ENCODE measurements around the gene AK4. TPM values are rescaled to one million over a fixed set of nuclear protein-coding genes. Genes with fewer than 3 reads are reported as not detected.

AK4 gene
- total RNA-seq, 1 experiment from 2014 or later = 17.6 TPM

- H3F3A ChIP-seq (ENCODE audit: insufficient read depth, low read depth) = peaks cover 18% of the 10 kb centered on the region
- H3K27ac ChIP-seq = no peak overlapping the region
- H3K36me3 ChIP-seq (ENCODE audit: low read depth) = no peaks in the 10 kb centered on the region
- ChIA-PET POLR2A (ENCODE audit: unreplicated experiment) (interaction anchor here (0.6 to 0.7 kb wide), 3 partner anchors 74 to 947 kb away, joined by 3 to 7 read pairs (median 3); no protein-coding TSS in a partner anchor), CTCF (no interaction called here)
- DNase-seq = peak in 1 of 2 experiments; percentile 57
- no peaks in the 10 kb centered on the region for H3K9me2 ChIP-seq (ENCODE audit: insufficient read depth)
- no peaks in the 10 kb centered on the region for H3K79me2 ChIP-seq (ENCODE audit: low read depth)
- intact Hi-C loops (cut with micrococcal nuclease; ENCODE audit: unreplicated experiment) = no loop called here
- H3K4me3 ChIP-seq = no peak overlapping the region
- no peak overlapping the region for H2AFZ ChIP-seq
- no peak for TF ChIP-seq EZH2 (IDR thresholded peaks at IDR 0.05; ENCODE audit: low read depth)
- no peak for TF ChIP-seq CTCF (conservative IDR thresholded peaks at IDR 0.05)
- no peaks in the 10 kb centered on the region for H3K9me3 ChIP-seq (ENCODE audit: insufficient read depth, low read depth)
- peaks cover 30% of the 10 kb centered on the region for H3K4me1 ChIP-seq (replicated peaks; ENCODE audit: insufficient read depth)
- no peaks in the 10 kb centered on the region for H3K27me3 ChIP-seq (ENCODE audit: insufficient read depth, low read depth)
- no TSS peak for BruUV-seq (replicated peaks)
- no peak overlapping the region for H3K4me2 ChIP-seq
- H4K20me1 ChIP-seq (ENCODE audit: insufficient read depth) = no peaks in the 10 kb centered on the region
Measured at GRCh38 chr1:65250826-65251225, 102.8 kb downstream of the AK4 start.

- H3K27ac ChIP-seq = no peak overlapping the region
- intact Hi-C loops (cut with micrococcal nuclease; ENCODE audit: unreplicated experiment) = loop anchor here (1.0 to 2.0 kb wide), 2 partner anchors 55 to 166 kb away; partner anchors contain the start of genes DNAJC6, LEPR and LEPROT
- no peaks in the 10 kb centered on the region for H3K9me3 ChIP-seq (ENCODE audit: insufficient read depth, low read depth)
- DNase-seq = no peak
- H3K27me3 ChIP-seq (ENCODE audit: insufficient read depth, low read depth) = no peaks in the 10 kb centered on the region
- H4K20me1 ChIP-seq (ENCODE audit: insufficient read depth) = no peaks in the 10 kb centered on the region
- peak overlapping the region; percentile 85 for H2AFZ ChIP-seq
- CTCF ChIA-PET = interaction anchor here (0.7 kb wide), 2 partner anchors 213 to 1857 kb away, joined by 3 to 4 read pairs; no protein-coding TSS in a partner anchor
- H3K36me3 ChIP-seq (ENCODE audit: low read depth) = no peaks in the 10 kb centered on the region
- H3K4me3 ChIP-seq = peak overlapping the region; percentile 70
- H3K4me2 ChIP-seq = peak overlapping the region; percentile 69
- POLR2A ChIA-PET (ENCODE audit: unreplicated experiment) = interaction anchor here (0.5 to 1.1 kb wide), 6 partner anchors 14 to 1407 kb away, joined by 3 to 11 read pairs (median 4); partner anchors contain the start of genes DNAJC6, LEPR and LEPROT
- H3F3A ChIP-seq (ENCODE audit: insufficient read depth, low read depth) = peaks cover 6% of the 10 kb centered on the region; the same call in 1 of the 2 replicates
- H3K9me2 ChIP-seq (ENCODE audit: insufficient read depth) = no peaks in the 10 kb centered on the region
- BruUV-seq (replicated peaks) = no TSS peak
- peaks cover 11% of the 10 kb centered on the region; the same call in 1 of the 2 replicates for H3K4me1 ChIP-seq (replicated peaks; ENCODE audit: insufficient read depth)
- no peaks in the 10 kb centered on the region for H3K79me2 ChIP-seq (ENCODE audit: low read depth)
- TF ChIP-seq EZH2 (IDR thresholded peaks at IDR 0.05; ENCODE audit: low read depth) = no peak
- no peak for TF ChIP-seq CTCF (conservative IDR thresholded peaks at IDR 0.05)
Measured at GRCh38 chr1:65253800-65254319, 105.9 kb downstream of the AK4 start.

GRCh38 chr1:65254320-65255034 is 106.5 kb downstream of the AK4 start:
- no TSS peak for BruUV-seq (replicated peaks)
- peaks cover 6% of the 10 kb centered on the region; the same call in 1 of the 2 replicates for H3F3A ChIP-seq (ENCODE audit: insufficient read depth, low read depth)
- peaks cover 11% of the 10 kb centered on the region; the same call in 1 of the 2 replicates for H3K4me1 ChIP-seq (replicated peaks; ENCODE audit: insufficient read depth)
- H2AFZ ChIP-seq = peak overlapping the region; percentile 89
- peak overlapping the region; percentile 91 for H3K4me2 ChIP-seq
- 0 out of 2 replicates have a peak overlapping the region, but pooled peaks have one; percentile 10 for H3K27ac ChIP-seq
- peak overlapping the region; percentile 70 for H3K4me3 ChIP-seq
- no peaks in the 10 kb centered on the region for H3K27me3 ChIP-seq (ENCODE audit: insufficient read depth, low read depth)
- H3K79me2 ChIP-seq (ENCODE audit: low read depth) = no peaks in the 10 kb centered on the region
- CTCF ChIA-PET = interaction anchor here (0.7 kb wide), 1 partner anchor 213 kb away, joined by 4 read pairs; no protein-coding TSS in a partner anchor
- H3K9me2 ChIP-seq (ENCODE audit: insufficient read depth) = no peaks in the 10 kb centered on the region; the same call in 1 of the 2 replicates
- no peaks in the 10 kb centered on the region for H3K9me3 ChIP-seq (ENCODE audit: insufficient read depth, low read depth)
- no peaks in the 10 kb centered on the region for H4K20me1 ChIP-seq (ENCODE audit: insufficient read depth)
- intact Hi-C loops (cut with micrococcal nuclease; ENCODE audit: unreplicated experiment) = loop anchor here (1.0 to 2.0 kb wide), 2 partner anchors 54 to 166 kb away; partner anchors contain the start of genes DNAJC6, LEPR and LEPROT
- POLR2A ChIA-PET (ENCODE audit: unreplicated experiment) = interaction anchor here (0.5 to 1.1 kb wide), 7 partner anchors 15 to 1408 kb away, joined by 3 to 11 read pairs (median 4); partner anchors contain the start of genes DNAJC6, LEPR and LEPROT
- no peaks in the 10 kb centered on the region for H3K36me3 ChIP-seq (ENCODE audit: low read depth)
- peak; percentile 61 to 88 for DNase-seq
- TF ChIP-seq CTCF (conservative IDR thresholded peaks at IDR 0.05) = no peak
- no peak for TF ChIP-seq EZH2 (IDR thresholded peaks at IDR 0.05; ENCODE audit: low read depth)

All from PC-9 (cell line).